Sigmoid colon (tissue), 4 donors: ENCODE data around the gene CYGB.

ENCODE experiments used
- CTCF ChIP-seq, 4 experiments: fragments of 450-650 bp in 3 of 4; fragments of 200-600 bp in 1 of 4; IDR thresholded peaks; one replicate each; pipeline ENCODE4 v1.5.1; 2016 to 2019; ENCODE audit warnings: antibody characterized with exemption in 4 of 4, mild to moderate bottlenecking in 3 of 4, moderate library complexity in 2 of 4
- EP300 ChIP-seq, 4 donors: sonication (generic); formaldehyde crosslinking; IDR thresholded peaks; one replicate each; pipeline ENCODE4 v1.6.1; 2017; ENCODE audit warnings: antibody characterized with exemption in 4 of 4

DNA sequence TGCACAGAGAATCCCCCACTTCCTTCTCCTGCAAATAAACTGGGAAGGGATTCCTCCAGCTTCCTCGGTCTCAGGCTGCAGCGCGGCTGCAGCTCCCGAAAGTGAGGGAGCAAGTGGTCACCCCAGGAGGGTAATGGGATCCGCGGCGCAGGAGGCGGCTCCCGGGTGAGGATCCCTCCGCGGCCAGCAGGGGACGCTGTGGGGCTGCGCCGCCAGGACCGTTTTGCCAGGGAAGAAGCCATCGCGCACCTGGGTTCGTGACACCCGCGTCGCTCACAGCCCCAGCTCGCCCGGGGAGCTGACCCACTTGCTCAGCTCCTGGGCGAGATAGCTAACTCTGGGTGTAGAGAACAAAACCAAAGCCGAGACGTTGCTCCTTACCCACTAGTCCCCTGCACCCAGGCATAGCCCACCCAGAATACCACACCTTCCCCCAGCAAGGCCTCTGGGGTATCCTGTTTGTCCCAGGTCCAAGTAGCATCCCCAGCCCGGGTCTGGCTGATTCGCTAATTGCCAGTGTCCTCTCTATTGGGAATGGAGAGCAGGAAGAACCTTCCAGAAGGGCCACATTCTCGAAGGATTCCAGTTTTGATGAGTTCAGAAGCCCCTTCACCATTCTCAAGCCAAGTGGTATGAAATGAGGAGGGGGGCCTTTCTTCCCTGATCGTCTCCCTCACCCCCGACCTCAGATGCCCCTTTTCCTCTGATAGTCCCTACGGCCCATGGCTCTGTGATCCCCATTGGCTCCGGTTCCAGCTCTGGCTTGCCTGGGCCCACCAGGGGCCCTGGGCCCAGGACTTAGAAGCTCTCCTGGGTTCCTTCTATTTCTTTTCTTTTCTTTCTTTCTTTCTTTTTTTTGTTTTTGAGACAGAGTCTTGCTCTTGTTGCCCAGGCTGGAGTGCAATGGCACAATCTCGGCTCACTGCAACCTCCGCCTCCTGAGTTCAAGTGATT lies 14.1 kb downstream of the CYGB start:
- TF ChIP-seq EP300 (IDR thresholded peaks at IDR 0.05) (no peak), CTCF (IDR thresholded peaks at IDR 0.05) (peak; percentile 96 to 100 (median 99))
